Spleen (tissue), 11 donors: Measurements from ENCODE around the gene MISP. TPM values are rescaled to one million over a fixed set of nuclear protein-coding genes. Genes with fewer than 3 reads are reported as not detected.

ENCODE experiments used
- DNase-seq: peaks from one replicate; pipeline ENCODE4 v3.0.0-alpha.2; 2020
- H3K27ac ChIP-seq, 8 donors: fragments of 200-600 bp; sonication (generic) in 7 of 8; 1 replicate in 4 of 8; 2 replicates in 4 of 8; pipeline versions ENCODE4 v1.5.0 to v1.8.0; 2016 to 2021; ENCODE audit warnings: inconsistent platforms in 4 of 8, mild to moderate bottlenecking in 4 of 8, moderate library complexity in 1 of 8
- H3K27me3 ChIP-seq, 7 donors: fragments of 200-600 bp; sonication (generic) in 6 of 7; replicated peaks in 1 of 7; 1 replicate in 4 of 7; 2 replicates in 3 of 7; pipeline versions ENCODE4 v1.5.0 to v1.8.0; 2016 to 2021; ENCODE audit warnings: inconsistent platforms in 3 of 7, mild to moderate bottlenecking in 1 of 7
- H3K36me3 ChIP-seq, 6 donors: fragments of 200-600 bp; sonication (generic) in 5 of 6; 1 replicate in 4 of 6; 2 replicates in 2 of 6; pipeline versions ENCODE4 v1.5.0 to v1.8.0; 2016 to 2021; ENCODE audit warnings: inconsistent platforms in 2 of 6
- H3K4me1 ChIP-seq, 6 donors: fragments of 200-600 bp; sonication (generic) in 5 of 6; 1 replicate in 3 of 6; 2 replicates in 3 of 6; pipeline versions ENCODE4 v1.5.0 to v1.8.0; 2016 to 2021; ENCODE audit warnings: inconsistent platforms in 3 of 6
- H3K4me3 ChIP-seq, 8 donors: fragments of 200-600 bp; sonication (generic) in 7 of 8; 1 replicate in 4 of 8; 2 replicates in 4 of 8; pipeline versions ENCODE4 v1.5.0 to v1.8.0; 2016 to 2021; ENCODE audit warnings: inconsistent platforms in 4 of 8, mild to moderate bottlenecking in 4 of 8, moderate library complexity in 2 of 8
- H3K9me3 ChIP-seq, 8 donors: fragments of 200-600 bp; sonication (generic) in 7 of 8; 1 replicate in 4 of 8; 2 replicates in 4 of 8; pipeline versions ENCODE4 v1.5.0 to v1.8.0; 2016 to 2021; ENCODE audit warnings: inconsistent platforms in 4 of 8
- POLR2A ChIP-seq, 3 donors: fragments of 450-650 bp; IDR thresholded peaks; one replicate each; pipeline ENCODE4 v1.5.1; 2017; ENCODE audit warnings: antibody characterized with exemption in 3 of 3, mild to moderate bottlenecking in 1 of 3
- POLR2AphosphoS5 ChIP-seq, 3 donors: sonication (generic); formaldehyde crosslinking; IDR thresholded peaks; one replicate each; pipeline ENCODE4 v1.5.1; 2017; ENCODE audit warnings: antibody characterized with exemption in 3 of 3
- WGBS, 5 donors: extraction: QIAGEN DNeasy Blood & Tissue Kit in 3 of 5; methylation state at CpG; one replicate each; pipeline versions ENCODE4 v1.1.5 to v1.1.7; 2013 to 2018; 5-methylcytosine and 5-hydroxymethylcytosine counted together
- intact Hi-C: fragments of 100-400 bp; cut with DNase I; formaldehyde crosslinking; loops from one replicate; pipeline ENCODE4 v1.15.0; 2023; ENCODE audit warnings: low total_unique reads
- polyA plus RNA-seq, 3 donors: library from polyadenylated mRNA; stranded (reverse); fragments of 200-250 nt; gene quantifications; one replicate each; pipeline ENCODE4 v1.2.1, GENCODE V29; 2013
- total RNA-seq, 7 donors: library from RNA; depleted of rRNA in 3 of 7; stranded (reverse); fragments of >200 nt in 3 of 7; fragmentation: NEBNext Ultra II Directional in 4 of 7; extraction: Animal tissue kit (Norgen Biotek cat#: 25700) in 4 of 7; gene quantifications; one replicate each; pipeline versions ENCODE4 v1.1.0 to v1.2.1, GENCODE V29; 2016 to 2021
- TF ChIP-seq, protein P1 (sequence below), 11 experiments: fragments of 200-600 bp in 7 of 11; fragments of 450-650 bp in 4 of 11; sonication (generic) in 4 of 11; IDR thresholded peaks in 8 of 11; conservative IDR thresholded peaks in 3 of 11; 1 replicate in 7 of 11; 2 replicates in 4 of 11; pipeline versions ENCODE4 v1.4.0 to v1.8.0; 2016 to 2021; ENCODE audit warnings: antibody characterized with exemption in 11 of 11, inconsistent platforms in 4 of 11, mild to moderate bottlenecking in 1 of 11
- donor health status: healthy with polysubstance abuse.
- donor health status: DM: no; HTN: no; CAD: no; lungs with moderate emphysema.
- donor health status: DM: no; HTN: no; CAD: no.
- donor health status: Bipolar disorder and iron deficiency.
- donor health status: healthy.
- donor health status: DM: no; HTN: no; CAD: no.
- donor health status: DM: yes; HTN: yes; CAD: no.

The MISP gene
- total and polyA plus RNA-seq, 10 donors: 0.13 TPM; not detected in 9

DNA sequence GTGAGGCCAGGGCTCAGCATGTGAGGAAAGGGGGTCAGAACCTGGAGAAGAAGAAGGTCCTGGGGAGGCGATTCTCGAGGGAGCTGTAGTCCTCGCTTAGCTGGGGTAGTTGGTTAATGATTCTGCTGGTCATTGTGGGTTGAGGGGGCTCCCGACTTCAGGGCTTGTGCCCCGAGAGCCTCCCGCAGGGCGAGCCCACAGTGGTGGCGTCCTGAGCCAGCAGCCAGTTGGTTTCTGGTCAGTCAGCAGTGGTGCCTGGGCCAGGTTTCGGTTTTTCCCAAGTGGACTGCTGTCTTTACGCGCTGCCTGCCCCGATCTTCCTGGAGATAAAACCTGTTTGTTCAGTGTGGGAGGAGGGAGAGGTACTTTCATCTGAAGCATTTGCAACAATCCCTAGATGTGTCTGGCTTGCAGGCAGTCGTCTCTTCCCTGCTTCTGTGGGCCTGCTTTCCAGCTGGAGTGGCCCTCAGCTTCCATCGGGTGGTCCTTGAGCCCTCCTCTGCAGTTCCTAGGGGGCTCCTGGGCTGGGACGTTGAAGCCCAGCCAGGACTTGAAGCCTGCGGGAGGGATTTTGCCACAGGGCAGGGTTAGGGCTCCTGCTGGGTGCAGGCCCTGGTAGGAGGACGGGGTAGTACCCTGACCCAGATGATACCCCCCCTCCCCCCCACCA lies 49.6 kb downstream of the MISP start:
- DNase-seq: no peak
- Histone ChIP-seq H3K36me3 (peaks cover 5 to 64% (median 29%) of the 10 kb centered on the region in 6 donors), H3K27ac (peak overlapping the region in 6 of 8 donors; percentile 63 to 100 (median 98)), H3K4me3 (peak overlapping the region in 6 of 8 donors; percentile 8 to 99 (median 52)), H3K4me1 (peaks cover 54 to 88% (median 77%) of the 10 kb centered on the region in 6 donors), H3K27me3 (no peaks in the 10 kb centered on the region), H3K9me3 (no peaks in the 10 kb centered on the region)
- 42 to 63% (median 46%) methylated on average over 12 to 17 of the region's 17 CpGs for WGBS, 5 donors
- no peak for TF ChIP-seq POLR2A (IDR thresholded peaks at IDR 0.05)
- peak in 1 of 3 donors; percentile 22 for TF ChIP-seq POLR2AphosphoS5 (IDR thresholded peaks at IDR 0.05)
- intact Hi-C loops: no loop called here

- no peaks in the 10 kb centered on the region for H3K9me3 ChIP-seq
Observed at GRCh38 chr19:801030-801860, 50.3 kb downstream of the MISP start.

DNA sequence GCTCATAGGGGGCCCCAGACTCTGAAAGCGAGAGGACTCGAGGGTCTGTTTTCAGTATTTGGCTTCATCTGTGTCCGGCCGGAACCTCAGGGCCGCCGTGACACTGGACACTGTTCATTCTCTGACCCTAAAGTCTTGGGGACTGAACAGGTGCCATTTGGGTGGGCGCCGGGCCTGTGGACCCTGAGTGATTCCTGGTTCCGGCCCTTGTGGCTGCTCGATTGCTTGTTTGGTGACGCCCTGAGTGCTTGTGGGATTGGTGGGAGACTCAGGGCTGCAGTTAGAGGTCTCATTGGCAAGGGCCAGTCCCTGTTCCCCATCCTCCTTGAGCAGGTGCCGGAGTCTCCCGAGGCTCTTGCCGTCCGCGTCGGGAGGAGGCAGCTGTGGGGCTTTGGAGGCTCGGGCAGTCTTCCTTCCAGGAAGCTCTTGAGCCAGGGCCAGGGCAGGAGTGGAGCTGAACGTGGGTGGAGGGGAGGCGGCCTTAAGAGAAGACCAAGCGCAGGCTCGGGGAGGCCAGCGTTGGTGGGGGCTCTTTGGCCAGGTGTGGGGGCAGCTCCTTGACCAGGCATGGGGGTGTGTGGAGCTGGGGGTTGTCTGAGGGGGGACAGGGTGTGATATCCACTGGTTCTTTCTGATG lies 51.1 kb downstream of the MISP start:
- Histone ChIP-seq H3K36me3 (peaks cover 9 to 79% (median 44%) of the 10 kb centered on the region in 6 donors), H3K9me3 (no peaks in the 10 kb centered on the region), H3K4me1 (peaks cover 49 to 90% (median 75%) of the 10 kb centered on the region in 6 donors), H3K27me3 (no peaks in the 10 kb centered on the region), H3K27ac (peak overlapping the region in 7 of 8 donors; percentile 38 to 100 (median 64)), H3K4me3 (peak overlapping the region in 6 of 8 donors; percentile 4 to 99 (median 22))
- DNase-seq: no peak
- WGBS, 5 donors: 43 to 68% (median 61%) methylated on average over 19 to 23 of the region's 23 CpGs
- TF ChIP-seq, protein P1, sequence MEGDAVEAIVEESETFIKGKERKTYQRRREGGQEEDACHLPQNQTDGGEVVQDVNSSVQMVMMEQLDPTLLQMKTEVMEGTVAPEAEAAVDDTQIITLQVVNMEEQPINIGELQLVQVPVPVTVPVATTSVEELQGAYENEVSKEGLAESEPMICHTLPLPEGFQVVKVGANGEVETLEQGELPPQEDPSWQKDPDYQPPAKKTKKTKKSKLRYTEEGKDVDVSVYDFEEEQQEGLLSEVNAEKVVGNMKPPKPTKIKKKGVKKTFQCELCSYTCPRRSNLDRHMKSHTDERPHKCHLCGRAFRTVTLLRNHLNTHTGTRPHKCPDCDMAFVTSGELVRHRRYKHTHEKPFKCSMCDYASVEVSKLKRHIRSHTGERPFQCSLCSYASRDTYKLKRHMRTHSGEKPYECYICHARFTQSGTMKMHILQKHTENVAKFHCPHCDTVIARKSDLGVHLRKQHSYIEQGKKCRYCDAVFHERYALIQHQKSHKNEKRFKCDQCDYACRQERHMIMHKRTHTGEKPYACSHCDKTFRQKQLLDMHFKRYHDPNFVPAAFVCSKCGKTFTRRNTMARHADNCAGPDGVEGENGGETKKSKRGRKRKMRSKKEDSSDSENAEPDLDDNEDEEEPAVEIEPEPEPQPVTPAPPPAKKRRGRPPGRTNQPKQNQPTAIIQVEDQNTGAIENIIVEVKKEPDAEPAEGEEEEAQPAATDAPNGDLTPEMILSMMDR (IDR thresholded peaks at IDR 0.05 in 8 of 11, conservative IDR thresholded peaks at IDR 0.05 in 3 of 11): no peak
- peak in 2 of 3 donors; percentile 37 to 53 for TF ChIP-seq POLR2AphosphoS5 (IDR thresholded peaks at IDR 0.05)
- intact Hi-C loops: no loop called here

More at GRCh38 chr19:801030-801860, 50.3 kb downstream of the MISP start:
- TF ChIP-seq, protein P1 (IDR thresholded peaks at IDR 0.05 in 8 of 11, conservative IDR thresholded peaks at IDR 0.05 in 3 of 11): no peak
- TF ChIP-seq POLR2A (IDR thresholded peaks at IDR 0.05) (no peak), POLR2AphosphoS5 (IDR thresholded peaks at IDR 0.05) (peak; percentile 49 to 74 (median 59))
- Histone ChIP-seq H3K4me3 (peak overlapping the region in 7 of 8 donors; percentile 8 to 99 (median 23)), H3K36me3 (peaks cover 5 to 72% (median 37%) of the 10 kb centered on the region in 6 donors), H3K27me3 (no peaks in the 10 kb centered on the region), H3K27ac (peak overlapping the region in 7 of 8 donors; percentile 38 to 100 (median 64)), H3K4me1 (peaks cover 52 to 88% (median 74%) of the 10 kb centered on the region in 6 donors)
- 27 to 57% (median 41%) methylated on average over 15 to 29 of the region's 29 CpGs for WGBS, 5 donors
- intact Hi-C loops: no loop called here
- no peak for DNase-seq

DNA sequence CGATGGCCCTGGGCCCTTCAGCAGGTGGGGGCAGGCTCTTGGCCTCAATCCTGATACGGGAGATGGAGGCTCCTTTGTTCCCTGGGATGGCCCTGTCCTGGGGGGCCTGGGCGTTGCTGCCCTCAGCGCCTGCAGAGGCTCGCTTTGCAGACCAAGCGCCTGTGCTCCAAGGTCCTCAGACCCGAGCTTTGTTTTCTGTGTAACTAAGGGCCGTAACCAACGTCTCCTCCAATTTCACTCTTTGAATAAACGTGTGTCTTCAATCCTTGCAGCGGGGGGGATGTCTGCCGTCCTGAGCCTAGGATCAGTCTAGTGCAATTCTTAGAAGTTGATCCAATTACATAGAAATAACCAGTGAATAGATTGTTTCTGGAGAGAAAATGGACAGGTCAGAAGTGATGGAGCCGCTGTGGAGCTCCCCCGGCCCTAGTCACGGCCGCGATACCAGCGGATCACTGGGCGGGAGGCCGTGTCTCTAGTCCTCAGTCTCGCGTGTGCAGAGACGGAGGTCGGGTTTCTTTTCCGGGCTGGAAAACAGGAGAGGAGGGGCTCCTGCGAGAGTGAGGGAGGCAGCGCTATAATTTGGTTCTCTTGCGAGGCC lies 51.7 kb downstream of the MISP start:
- H3K27ac ChIP-seq: peak overlapping the region in 5 of 8 donors; percentile 63 to 100 (median 98)
- H3K4me1 ChIP-seq: peaks cover 49 to 96% (median 78%) of the 10 kb centered on the region in 6 donors
- DNase-seq: no peak
- H3K4me3 ChIP-seq: peak overlapping the region in 4 of 8 donors; percentile 1 to 99 (median 50)
- H3K27me3 ChIP-seq: no peaks in the 10 kb centered on the region
- WGBS, 5 donors: 57 to 77% (median 68%) methylated on average over 28 of the region's 28 CpGs
- TF ChIP-seq, protein P1 (IDR thresholded peaks at IDR 0.05 in 8 of 11, conservative IDR thresholded peaks at IDR 0.05 in 3 of 11): no peak
- TF ChIP-seq POLR2AphosphoS5 (IDR thresholded peaks at IDR 0.05): no peak
- TF ChIP-seq POLR2A (IDR thresholded peaks at IDR 0.05): no peak
- intact Hi-C loops: no loop called here
- peaks cover 9 to 85% (median 50%) of the 10 kb centered on the region in 6 donors for H3K36me3 ChIP-seq
- H3K9me3 ChIP-seq: no peaks in the 10 kb centered on the region
